GOT3 (cell line): ENCODE data around the gene FOXP1.

Experiments
- DNase-seq: peaks from one replicate; lab custom pipeline; 2025; ENCODE audit warnings: mixed read lengths; lab: John Stamatoyannopoulos, UW

The FOXP1 gene

DNA sequence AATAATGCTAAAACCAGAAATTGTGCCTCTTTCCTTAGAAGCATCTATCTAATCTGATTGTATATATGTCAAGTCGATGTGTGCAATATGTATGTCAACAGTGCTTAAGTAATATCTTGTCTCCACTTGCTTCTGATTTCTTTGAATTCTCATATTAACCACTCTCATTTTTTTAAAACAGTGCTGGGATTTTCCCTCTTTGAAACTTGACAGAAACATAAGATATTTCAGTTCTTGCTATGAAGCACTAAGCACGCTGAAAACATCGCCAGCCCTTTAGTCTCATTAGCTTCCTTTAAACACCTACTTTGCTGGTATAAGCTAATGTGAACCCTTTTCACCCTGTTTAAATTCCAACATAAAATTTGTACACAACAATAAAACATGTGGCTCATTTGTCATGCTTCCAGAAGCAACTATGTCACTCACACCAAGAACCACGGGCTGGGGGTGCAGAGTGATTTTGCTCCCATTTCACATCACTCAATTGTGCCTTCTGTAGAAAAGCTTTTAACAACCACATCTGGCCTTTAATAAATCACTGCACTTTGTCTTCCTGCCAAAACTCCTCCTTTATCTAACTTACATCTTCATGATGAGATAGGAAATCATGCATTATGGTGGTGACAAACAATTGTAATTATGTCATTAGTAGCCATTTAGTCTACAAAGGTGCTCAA is 185.2 kb downstream of the FOXP1 start:
- no peak for DNase-seq

DNA sequence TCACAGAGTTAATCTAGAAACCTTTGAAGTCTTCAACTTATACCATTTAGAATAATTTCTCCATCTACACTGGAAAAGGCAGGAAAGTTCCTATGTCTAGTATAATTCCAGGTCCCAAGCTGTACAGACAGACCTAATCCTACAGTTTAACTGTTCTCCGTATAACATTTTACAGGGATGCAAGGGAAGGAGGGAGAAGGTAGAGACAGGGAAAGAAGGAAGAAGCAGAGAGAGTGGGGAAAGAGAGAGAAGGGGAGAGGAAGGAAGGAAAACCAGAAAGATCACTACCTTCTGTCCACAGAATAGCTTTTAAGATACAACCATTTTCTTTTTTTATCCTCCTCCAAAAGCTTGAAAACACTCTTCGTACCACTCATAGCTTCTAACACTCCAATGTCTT is 185.8 kb downstream of the FOXP1 start:
- DNase-seq: no peak

DNA sequence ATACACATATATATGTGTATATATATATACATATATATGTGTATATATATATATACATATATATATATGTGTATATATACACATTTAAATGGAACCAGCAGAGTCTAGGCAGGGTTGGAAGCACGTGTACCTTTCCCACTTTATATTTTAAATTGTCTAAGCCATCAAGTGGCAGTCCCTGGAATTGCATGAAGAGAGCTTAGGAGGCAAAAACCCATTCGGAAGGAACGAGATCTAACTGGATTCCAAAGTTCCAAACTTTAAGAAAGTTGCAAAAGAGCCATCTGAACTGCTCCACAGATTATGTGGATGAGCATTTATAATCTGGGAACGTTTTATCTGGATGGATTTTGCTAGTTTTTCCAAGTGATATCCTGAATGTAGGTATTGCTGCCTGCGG is 186.5 kb downstream of the FOXP1 start:
- DNase-seq: no peak

DNA sequence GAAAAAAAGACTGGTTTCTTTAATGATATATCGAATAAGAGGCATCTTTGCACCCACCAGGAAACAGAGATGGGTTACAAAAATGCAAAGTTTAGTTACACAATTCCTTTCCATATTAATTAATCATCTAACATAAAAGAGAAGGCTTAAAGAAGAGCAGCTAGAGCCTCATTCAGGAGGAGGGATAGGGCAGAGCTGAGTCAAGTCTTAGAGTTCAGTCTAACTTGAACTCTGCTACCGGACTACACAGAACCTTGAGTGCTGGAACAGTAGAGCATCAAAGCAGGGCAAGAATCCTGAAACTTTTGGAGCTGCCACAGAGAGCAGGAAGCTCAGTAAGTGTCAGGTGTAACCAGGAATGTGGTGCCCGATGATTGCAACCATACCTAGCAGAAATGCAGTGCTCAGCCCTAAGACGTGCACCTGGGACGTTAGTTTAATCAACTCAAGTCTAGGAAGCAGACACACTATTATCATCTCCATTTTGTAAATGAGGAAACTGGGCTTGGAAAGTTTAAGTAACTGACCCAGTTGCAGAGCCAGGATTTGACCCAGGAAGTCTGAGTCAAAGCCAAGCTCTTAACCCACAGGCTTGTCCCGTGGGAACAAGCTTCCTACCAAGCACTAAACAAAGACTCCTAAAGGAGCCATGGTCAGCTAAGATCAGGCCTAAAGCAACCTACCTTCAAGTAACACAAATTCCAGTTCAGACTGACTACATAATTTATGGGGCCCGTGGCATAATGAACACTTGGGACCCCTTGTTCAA is 187.4 kb downstream of the FOXP1 start:
- no peak for DNase-seq

DNA sequence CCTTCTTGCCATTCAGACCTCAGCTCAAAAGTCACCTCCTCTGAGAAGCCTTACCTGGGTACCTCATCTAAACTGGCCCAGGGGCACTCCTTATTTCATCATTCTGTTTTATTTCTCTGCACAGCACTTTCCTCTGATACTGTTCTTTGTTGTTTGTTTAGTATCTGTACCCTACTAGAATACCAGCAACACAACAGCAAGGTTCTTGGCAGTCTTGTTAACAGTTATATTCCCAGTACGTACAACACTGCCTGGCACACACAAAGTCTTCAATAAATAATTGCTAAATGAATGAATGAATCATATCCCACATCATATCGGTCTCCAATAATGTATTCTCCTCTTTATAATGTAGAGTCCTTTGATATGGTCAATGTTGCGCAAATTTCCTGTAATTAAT is 188.1 kb downstream of the FOXP1 start:
- DNase-seq: no peak

DNA sequence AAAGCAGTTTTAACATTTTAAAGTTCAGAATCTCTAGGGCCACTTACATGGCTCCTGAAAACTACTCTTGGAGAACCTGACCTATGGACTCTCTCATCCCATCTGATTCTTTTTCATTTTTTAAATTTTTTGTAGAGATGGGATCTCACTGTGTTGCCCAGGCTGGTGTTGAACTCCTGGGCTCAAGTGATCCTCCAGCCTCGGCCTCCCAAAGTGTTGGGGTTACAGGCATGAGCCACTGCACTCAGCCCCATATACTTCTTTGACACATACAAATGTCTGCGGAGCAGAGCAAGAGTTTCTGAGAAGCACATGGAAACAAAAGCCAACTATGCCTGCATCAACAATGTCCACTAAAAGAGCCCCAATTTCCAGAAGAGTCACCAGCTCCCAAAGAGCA is 189.8 kb downstream of the FOXP1 start:
- no peak for DNase-seq

DNA sequence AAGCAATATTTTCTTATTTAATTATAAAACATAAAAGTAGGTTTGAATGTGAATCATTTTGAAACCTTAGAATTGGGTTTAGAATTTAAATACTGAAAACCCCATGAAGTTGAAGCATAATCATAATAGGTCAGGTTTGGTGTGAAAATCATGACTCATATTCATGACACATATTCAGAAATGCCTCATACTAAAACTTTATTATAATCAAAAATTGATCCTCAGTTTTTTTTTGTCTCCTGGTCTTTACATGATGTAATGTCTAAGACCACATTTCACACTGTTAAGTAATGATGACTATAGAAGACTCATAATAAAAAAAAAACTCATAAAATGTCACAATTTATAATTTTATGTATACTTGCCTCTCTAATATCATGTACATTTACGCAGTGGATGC is 190.4 kb downstream of the FOXP1 start:
- DNase-seq: no peak

DNA sequence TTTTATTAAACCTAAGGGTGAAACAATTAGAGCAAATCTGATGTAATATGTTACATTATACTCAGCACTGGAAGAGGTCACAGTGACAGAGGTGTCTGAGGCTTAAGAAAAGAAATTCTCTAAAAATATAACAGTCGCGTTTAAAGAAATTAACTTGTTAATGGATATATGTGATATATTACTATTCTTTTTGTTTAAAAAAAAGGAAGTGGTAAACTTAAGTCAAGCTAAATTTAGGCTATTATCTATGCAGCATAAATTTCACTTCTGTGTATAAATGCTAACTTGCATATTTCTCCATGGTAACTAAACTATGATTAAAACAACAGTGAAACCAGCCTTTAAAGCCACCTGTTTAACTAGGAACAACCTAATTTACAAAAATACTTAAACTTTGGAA is 191.3 kb downstream of the FOXP1 start:
- no peak for DNase-seq

DNA sequence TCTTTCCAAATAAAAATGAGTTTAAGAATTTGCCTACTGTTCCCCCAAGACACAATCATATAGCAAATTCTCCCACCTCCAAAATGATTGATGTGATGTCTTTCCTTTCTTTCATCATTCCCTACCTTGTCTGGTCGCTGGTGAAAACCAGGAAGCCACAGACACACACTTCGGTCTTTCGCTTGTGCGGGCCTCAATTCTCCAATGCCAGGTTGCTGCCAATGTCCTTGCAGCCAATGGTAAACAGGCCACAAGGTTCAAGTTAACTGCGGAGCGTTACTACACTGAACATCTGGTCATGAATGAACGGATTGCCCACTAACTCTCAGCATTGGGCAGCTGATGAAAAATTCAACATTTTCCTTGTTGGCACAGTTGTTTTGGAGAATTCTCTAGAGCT is 192.2 kb downstream of the FOXP1 start:
- no peak for DNase-seq

DNA sequence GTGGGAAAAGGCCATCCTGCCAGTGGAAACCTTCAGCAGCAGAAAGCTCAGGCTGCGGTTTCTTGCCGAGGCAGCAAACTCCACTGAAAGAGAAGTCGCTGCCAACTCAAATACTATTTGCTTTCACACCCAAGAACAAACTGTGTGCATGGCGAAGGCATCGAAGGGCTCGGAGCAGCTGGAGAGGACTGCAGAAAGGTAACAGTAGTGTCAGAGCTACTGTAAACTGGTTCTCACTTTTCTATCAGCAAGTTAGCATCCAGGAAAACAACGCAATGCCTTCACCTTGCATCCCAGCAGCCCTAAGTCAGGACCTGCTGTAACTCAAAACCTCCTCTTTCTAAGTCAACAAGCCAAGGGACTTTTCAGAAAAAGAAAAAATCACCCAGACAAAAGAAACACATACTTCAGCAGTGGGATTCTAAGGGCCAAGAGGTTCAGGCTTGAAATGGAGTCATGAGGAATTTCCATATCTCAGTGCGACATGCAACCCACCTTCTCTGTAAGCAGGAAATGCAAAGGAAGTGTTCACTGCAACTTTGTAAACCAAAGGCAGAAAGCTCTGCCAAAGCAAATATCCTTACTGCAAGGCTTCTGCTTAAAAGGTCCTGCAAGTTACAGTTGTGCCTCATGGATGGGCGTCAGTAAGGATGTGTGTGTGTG is 193.5 kb downstream of the FOXP1 start:
- DNase-seq: no peak

DNA sequence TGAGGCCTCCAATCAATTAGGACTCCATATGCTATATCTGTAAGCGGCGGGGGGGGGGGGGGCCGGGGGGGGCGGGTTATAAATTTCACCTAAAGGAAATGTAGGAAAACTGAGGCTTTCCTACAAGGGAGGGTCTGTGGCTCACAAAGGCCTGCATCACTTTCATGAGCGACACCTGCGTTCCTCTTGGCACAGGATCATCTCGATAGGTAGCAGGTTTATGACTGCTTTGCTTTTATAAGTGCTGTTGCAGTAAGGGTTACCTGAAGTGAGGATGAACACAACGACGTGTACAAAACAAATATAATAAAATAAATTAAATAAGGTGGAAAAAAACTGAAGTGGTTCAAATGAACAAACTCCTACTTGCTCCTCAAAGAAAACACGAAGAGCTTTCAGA is 194.3 kb downstream of the FOXP1 start:
- DNase-seq: no peak

DNA sequence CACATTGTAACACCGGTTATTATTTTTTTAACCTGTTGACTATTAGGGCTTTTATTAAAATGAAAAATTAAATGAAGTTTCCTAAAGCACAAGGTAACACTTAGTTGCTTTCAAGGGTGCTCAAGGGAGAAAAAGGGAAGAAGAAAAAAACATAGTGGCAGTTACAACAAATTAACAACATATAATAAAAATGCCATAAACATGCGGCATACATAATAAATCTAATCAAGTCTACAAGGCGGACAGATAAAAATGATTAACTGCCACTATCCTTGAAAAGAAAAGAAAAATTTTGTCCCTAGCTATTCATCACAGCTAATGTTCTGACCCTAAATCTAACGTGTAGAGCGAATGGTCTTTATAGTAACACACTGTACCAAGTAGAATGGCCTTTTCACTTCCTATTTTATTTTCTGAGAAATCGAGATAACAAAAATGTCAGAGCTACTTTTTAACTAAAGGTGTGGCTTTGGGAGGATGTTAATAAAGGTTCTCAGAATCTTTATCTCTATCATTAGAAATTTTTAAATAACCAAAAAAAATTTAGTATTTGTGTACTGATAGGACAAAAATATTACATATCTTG is 194.9 kb downstream of the FOXP1 start:
- no peak for DNase-seq

DNA sequence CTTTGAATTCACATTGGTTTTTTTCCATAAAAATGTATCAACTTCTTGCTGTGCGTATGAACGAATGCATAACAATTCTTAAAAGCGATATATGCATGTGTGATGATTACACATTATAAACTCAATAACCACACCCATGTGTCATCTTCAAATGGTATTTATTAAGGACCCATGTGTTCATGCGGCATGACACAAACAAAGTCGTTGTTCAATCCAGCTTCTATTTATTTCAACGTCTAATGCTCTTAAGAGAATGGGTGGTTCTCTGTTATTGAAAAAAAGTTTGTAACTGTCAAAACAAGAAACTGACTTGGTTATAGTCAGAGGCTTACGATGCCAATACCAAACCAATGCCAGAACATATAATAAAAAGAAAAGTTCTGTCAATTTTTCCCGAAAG is 195.9 kb downstream of the FOXP1 start:
- no peak for DNase-seq

DNA sequence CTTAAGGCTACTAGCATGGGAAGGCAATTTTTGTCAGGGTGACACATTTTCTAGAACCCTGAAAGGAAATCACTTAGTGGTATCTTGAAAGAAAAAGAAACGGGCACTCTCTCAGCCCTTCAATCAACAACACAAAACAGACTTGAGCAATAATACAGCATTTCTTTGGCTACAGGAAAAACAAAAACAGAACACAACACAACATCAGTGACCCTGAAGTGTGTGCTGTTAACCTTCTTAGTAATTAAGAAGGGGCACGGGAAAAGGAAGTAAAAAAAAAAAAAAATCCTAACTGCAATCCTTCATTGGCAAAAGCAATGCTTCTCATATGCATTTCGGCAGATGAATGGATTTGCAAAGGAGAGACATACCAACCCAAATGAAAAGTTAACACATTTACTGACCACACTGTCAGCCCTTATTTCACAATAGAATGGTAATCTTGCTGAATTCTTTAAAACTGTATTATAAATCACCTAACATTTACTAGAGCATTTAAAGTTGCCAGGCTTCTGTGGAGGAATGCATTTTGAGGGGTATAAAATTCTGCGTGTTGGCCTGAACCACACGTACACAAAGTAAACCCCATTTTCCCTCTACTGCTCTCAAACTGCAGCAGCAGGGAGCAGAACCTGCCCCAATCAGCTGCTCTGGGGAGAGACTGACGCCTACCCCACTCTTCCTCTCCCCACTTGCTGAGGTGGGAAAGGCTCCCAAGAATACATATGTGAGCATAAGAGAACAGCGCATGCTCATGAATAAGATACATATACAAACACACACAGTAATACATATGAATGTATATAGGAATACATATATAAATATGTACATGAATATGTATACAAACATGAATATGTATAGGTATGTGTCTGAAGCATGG is 198.5 kb downstream of the FOXP1 start:
- no peak for DNase-seq

DNA sequence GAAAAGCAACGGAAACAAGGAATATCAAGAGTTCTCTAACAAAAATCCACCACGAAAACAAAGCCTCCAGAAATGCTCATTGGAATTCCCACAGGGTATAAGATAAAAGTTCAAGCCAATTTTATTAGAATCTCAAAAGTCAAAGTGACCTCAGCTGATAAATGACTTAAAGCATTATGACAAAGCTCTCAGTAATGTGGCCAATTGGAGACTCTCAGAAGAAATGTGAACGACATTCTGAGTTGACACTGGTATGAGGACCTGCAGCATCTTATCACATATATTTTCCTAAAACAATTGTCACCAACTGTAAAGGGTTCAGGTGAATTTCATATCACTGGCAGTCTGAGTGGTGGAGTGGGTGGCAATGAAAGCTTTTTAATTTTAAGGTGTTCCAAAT is 199.1 kb downstream of the FOXP1 start:
- no peak for DNase-seq

DNA sequence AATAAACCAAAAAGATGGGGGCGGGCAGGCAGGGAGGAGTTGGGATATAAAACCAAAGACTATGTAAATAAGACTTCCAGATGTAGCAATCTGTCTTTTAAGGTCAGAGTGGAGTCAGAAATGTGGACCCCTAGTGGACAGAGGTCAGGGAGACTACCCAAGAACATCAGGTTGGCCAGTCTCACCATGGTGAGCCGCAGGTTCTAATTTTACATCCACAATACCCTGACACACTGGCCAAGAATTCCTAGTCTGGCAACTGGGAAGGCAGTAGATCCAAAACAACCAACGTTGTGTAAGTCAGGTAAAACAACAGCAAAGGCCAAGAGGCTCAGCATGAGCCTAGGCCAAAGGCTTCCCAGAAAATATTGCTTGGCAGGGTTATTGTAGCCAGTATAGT is 203.4 kb downstream of the FOXP1 start:
- no peak for DNase-seq

DNA sequence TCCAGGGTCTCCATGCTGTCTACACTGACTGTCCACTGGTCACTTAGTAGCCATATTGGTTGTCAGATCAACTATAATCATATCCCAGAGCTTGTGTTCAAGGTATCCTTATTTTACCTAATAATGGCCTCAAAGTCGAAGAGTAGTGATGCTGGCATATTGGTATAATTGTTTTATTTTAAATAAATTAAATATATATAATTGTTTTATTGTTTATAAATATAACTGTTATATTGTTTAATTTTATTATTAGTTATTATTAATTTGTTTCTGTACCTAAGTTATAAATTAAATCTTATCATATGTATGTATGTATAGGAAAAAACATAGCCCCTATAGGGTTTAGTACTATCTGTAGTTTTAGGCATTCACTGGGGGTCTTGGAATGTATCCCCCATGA is 205.0 kb downstream of the FOXP1 start:
- DNase-seq: no peak

DNA sequence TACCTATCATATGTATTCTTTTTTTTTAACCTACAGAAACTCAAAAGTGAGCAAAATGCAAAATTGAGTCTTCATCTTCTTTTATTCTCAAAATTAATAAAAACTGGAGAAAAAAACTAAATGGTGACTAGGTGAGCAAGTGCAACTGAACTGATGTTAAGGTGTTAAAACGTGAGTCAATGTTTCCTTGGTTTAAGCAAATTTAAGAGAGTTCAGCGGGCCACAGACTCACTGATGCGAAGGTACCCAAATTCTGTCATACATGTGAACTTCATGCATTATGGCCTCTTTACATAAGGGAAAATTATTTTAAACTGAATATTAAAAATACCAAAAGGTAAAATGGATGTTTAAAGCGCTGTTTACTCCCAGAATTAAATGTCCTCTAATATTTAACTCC is 206.6 kb downstream of the FOXP1 start:
- no peak for DNase-seq

DNA sequence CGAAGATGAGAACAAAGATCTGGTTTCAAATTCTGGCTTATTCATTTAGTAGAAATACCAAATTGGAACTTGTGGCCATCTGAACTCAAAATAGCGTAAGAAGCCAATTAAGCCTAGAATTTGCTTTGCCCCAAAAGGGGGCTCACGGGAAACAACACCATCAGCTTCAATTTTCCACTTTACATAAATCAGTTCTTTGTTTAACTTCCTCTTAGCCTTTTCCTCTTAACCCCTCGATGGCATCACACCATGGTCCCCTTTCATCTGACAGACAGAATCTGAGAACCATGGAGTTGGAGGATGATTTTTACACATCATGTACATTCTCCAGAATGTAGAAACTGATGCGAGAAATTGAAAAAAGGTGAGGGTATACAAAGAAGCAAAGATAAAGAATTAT is 207.0 kb downstream of the FOXP1 start:
- DNase-seq: no peak

DNA sequence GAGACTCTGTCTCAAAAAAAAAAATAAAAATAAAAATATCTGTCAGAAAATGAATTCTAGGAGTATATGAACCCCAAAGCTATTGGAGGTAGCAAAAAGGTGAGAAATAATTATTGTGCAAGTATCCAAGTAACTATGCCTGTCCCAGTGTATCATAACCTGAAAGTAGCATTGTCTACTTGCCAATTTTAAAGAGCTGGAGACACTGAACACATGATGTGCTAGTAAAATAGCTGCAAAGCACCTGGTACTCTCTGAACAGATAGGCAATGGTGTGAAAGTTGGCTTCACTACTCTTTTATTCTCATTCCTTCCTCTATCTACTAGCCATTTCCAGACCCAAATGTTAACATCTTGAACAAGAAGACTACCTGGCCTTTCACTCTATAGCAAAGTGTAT is 208.9 kb downstream of the FOXP1 start:
- DNase-seq: no peak

DNA sequence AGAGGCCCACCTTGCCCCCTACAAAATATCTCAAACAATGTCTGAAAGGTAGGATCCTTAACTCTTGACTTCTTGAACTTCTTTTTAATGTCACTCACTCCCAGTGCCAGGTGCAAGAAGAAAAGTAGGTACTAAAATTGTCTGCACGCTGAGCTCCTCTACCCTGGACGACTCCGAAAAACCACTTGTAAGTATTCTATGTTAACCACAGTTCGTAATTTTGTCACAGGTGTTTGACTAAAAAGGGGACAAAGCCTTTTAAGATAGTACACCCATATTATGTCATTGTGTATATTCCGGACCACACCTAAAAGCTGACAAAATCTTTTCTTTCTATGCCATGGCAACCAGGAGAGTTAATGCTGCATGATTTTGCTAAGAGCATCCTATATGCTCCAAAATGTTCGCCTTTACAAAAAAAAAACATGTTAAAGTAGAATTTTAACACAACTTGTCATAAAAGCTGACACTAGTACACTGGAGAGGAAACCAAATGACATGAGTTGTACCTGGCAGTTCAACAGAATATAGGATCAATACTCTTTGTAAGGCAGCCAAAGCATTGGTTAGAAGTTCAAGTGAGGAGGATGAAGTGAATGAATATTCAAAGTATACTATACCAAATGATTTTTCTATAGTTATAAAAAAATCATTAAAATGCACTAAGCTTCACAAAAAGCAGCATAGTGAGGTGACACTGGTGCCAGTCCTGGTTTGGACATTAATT is 210.5 kb downstream of the FOXP1 start:
- DNase-seq: no peak
